ENCODE results near the gene STUM.

STUM gene

GRCh38 chr1:226653311-226653921, 104.9 kb downstream of the STUM start:
- peak overlapping the region; percentile 26 for H3K4me3 ChIP-seq (ENCODE audit: low read depth, low read length)
- no peak for TF ChIP-seq CTCF (IDR thresholded peaks at IDR 0.05; ENCODE audit: borderline replicate concordance, insufficient read depth, low read depth, low read length)

GRCh38 chr1:226654046-226654667, 105.6 kb downstream of the STUM start:
- no peak for TF ChIP-seq CTCF (IDR thresholded peaks at IDR 0.05; ENCODE audit: borderline replicate concordance, insufficient read depth, low read depth, low read length)
- peak overlapping the region; percentile 15 for H3K4me3 ChIP-seq (ENCODE audit: low read depth, low read length)

- no peak for TF ChIP-seq CTCF (IDR thresholded peaks at IDR 0.05; ENCODE audit: borderline replicate concordance, insufficient read depth, low read depth, low read length)
- H3K4me3 ChIP-seq (ENCODE audit: low read depth, low read length), result peak overlapping the region; percentile 15
Observed at GRCh38 chr1:226654668-226655055, 106.1 kb downstream of the STUM start.

- TF ChIP-seq CTCF (IDR thresholded peaks at IDR 0.05; ENCODE audit: borderline replicate concordance, insufficient read depth, low read depth, low read length), result no peak
- peak overlapping the region; percentile 21 for H3K4me3 ChIP-seq (ENCODE audit: low read depth, low read length)
Observed at GRCh38 chr1:226655251-226656163, 106.9 kb downstream of the STUM start.

GRCh38 chr1:226656201-226656600, 107.6 kb downstream of the STUM start:
- H3K4me3 ChIP-seq (ENCODE audit: low read depth, low read length), result no peak overlapping the region
- no peak for TF ChIP-seq CTCF (IDR thresholded peaks at IDR 0.05; ENCODE audit: borderline replicate concordance, insufficient read depth, low read depth, low read length)

- H3K4me3 ChIP-seq (ENCODE audit: low read depth, low read length), result no peak overlapping the region
- TF ChIP-seq CTCF (IDR thresholded peaks at IDR 0.05; ENCODE audit: borderline replicate concordance, insufficient read depth, low read depth, low read length), result no peak
Observed at GRCh38 chr1:226656601-226657277, 108.2 kb downstream of the STUM start.

Measured in GM12875 (cell line).